Ovary (tissue), 3 donors: ENCODE data around the gene DSCAM.

Source experiments
- EP300 ChIP-seq: sonication (generic); formaldehyde crosslinking; IDR thresholded peaks from one replicate; pipeline ENCODE4 v1.6.1; 2017; ENCODE audit warnings: antibody characterized with exemption
- POLR2A ChIP-seq: fragments of 450-650 bp; IDR thresholded peaks from one replicate; pipeline ENCODE4 v1.6.1; 2017; ENCODE audit warnings: antibody characterized with exemption, mild to moderate bottlenecking, moderate library complexity
- TF ChIP-seq, protein P1 (sequence below), 3 donors: fragments of 450-650 bp in 2 of 3; fragments of 200-600 bp in 1 of 3; IDR thresholded peaks; one replicate each; pipeline versions ENCODE4 v1.5.1 to v1.8.0; 2016 to 2022; ENCODE audit warnings: antibody characterized with exemption in 3 of 3, mild to moderate bottlenecking in 1 of 3
- donor health status: DM: no; HTN: no; CAD: no.

DNA sequence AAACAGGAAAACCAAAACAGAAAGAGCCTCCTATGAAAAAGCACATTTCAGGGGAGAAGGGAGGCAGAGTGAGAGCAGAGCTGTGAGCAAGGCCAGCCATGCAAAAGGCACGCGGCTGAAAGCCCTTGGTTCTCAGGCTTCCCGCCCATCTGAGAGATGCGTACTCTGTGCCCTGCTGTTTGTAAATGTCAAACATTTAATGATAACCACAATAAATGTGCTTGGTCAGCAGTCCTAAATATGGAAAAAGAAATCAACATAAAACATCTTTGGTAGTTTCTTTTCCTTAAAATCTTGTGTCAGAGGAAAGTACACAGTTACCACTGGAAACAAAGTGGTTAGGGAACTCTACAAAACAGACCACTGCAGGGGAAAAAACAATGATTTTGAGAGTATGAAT, 283.1 kb downstream of the DSCAM start:
- TF ChIP-seq POLR2A (no peak), EP300 (no peak)
- TF ChIP-seq, protein P1, sequence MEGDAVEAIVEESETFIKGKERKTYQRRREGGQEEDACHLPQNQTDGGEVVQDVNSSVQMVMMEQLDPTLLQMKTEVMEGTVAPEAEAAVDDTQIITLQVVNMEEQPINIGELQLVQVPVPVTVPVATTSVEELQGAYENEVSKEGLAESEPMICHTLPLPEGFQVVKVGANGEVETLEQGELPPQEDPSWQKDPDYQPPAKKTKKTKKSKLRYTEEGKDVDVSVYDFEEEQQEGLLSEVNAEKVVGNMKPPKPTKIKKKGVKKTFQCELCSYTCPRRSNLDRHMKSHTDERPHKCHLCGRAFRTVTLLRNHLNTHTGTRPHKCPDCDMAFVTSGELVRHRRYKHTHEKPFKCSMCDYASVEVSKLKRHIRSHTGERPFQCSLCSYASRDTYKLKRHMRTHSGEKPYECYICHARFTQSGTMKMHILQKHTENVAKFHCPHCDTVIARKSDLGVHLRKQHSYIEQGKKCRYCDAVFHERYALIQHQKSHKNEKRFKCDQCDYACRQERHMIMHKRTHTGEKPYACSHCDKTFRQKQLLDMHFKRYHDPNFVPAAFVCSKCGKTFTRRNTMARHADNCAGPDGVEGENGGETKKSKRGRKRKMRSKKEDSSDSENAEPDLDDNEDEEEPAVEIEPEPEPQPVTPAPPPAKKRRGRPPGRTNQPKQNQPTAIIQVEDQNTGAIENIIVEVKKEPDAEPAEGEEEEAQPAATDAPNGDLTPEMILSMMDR (IDR thresholded peaks at IDR 0.05) = no peak
